SKM-1 (cell line): ENCODE data around the gene TAS1R1.

Experiments used
- DNase-seq: peaks from one replicate; lab custom pipeline; 2025; ENCODE audit not compliant: unreplicated experiment; lab: John Stamatoyannopoulos, UW

The TAS1R1 gene

GRCh38 chr1:6554907-6555778 is at the start of gene TAS1R1:
TSS of gene TAS1R1 (plus strand) at chr1:6555307. CDS start at chr1:6555374, 67 bp downstream.
- no peak for DNase-seq

DNA sequence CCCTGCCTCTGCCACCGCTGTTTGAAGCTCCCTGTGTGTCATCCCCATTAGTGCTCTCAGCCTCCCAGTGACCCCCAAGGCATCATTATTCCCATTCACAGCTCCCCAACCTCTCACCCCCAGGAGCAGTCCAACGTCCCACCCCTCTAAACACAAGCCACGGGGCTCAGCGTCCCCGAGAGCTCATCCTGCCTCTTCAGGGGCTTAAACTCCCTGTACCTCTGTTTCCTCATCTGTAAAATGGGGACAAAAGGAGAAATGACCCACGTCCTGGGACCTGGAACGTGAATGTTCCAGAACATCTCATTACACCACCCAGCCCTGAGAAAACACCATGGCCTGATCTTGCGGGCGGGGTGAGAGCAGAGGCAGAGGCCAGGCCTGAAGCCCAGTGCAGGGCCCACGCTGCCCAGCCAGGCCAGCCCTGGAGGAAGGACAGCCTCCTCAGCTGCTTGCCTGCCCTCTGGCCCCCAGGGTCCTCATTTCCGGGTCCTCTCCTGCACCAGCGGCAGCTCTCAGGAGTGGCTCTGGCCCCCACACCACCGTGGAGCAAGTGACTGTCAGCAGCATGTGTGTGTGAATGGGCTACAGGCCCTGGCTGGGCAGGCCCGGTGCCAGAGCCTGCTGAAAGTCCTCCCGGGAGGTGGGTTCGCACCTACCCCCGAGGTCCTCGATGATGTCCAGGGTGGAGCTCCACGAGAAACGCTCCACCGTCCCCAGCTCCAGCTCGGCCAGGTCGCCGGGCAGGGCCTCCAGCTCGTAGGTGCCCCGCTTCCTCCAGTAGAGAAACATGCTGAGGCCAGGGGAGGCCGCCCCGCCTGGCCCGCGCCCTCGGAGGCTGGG is 49.5 kb upstream of the TAS1R1 start:
- DNase-seq: no peak

DNA sequence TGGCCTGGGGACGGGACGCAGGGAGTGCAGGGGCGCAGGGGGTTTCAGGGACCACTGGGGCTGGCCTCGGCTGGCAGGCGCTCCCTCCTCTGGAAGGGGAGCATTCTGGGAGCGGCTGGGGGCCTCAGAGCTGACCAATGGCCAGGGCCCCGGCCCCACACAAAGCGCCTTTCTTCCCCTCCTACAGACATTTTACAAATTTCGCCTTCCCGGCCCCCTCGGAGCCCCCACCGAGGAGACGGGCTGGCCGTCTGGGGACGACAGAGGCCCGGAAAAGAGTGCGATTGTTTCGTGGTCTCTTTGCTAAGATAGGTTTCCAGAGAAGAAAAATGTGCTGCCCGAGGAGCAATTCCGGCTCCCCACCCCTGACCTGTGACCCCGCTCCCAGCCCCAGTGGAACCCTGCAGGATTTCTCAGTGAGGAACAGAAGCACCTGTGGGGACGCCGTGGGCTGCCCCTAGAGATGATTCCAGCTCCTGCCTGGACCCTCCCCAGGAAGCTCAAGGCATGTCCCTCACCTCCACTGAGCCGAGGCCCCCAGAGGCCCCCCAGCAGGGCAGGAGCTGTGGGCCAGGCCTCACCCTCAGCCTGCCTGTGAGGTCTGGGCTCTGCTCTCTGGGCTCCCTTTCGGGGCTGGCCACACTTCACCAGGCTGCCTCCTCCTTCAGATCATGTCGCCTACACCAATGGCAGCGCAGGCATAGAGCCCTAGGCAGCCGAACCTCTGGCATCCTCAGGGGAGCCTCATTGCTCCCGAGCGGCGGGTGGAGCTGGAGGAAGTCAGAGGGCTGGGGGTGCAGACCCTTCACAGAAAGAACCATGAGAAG is 48.7 kb upstream of the TAS1R1 start:
- DNase-seq: no peak

GRCh38 chr1:6507037-6507428 is 48.1 kb upstream of the TAS1R1 start:
- no peak for DNase-seq

- DNase-seq: no peak
These were observed 47.6 kb upstream of the TAS1R1 start for GRCh38 chr1:6507461-6507911.

DNA sequence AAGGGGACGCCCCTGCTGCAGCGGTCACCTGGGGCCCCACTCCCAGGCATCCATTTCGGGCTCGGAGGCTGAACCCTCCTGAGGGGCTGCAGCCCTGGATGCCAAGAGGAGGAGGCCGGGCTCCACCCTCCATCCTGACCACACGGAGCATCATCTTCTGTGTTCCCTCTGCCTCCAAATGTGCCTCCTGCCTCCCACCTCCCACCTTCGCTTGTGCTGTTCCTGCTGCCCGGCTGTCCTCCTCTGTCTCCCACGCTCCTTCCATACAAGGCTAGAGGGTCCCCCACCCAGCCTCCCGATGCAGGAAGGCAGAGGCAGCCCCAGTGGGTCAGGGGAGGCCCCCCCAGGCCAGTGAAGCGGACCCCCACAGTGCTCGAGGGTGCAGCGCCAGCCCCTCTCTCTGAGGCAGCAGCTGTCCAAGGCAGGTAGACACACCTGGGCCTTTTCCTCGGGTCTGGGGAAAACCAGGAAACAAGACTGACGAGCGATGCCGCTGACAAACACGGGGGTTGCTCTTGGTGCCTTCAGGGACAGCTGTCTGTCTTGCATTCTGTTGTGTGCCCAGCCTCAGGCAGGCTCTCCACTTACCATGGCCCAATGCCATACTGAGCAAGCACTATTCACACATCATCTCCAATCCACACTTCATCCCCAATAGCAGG is 46.8 kb upstream of the TAS1R1 start:
- no peak for DNase-seq

GRCh38 chr1:6508816-6509189 is 46.3 kb upstream of the TAS1R1 start:
- no peak for DNase-seq

DNA sequence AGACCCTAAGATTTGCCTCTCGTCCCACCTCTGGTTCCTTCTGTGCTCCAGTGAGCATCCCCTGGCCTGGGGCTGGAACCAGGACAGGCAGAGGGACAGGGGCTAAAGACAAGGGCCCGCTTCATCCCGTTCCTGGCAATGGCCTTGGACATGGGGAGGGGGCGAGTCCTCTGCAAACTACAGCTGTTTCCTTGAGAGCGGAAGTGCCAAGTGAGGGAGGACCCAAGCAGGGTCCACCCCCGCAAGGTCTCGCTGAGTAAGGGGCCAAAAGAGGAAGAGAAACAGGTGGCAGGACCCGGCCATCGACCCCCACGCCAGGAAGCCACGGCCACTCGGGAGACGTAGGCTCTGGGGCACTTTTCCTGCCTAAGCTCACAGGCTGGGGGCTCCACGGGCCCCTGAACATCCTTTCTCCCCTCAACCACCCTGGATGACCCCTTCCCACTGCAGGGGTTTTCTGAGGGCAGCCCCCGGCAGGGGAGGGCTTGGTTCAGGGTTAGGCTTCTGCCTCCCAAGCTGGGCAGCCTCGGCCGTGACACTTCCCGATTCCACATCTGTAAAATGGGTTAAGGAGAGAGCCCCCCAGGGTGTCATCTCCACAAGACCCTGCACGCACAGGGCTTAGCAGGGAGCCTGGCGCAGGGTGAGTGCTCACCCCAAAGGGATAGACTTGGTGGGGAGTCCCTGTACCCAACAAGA is 45.7 kb upstream of the TAS1R1 start:
- DNase-seq: no peak

DNA sequence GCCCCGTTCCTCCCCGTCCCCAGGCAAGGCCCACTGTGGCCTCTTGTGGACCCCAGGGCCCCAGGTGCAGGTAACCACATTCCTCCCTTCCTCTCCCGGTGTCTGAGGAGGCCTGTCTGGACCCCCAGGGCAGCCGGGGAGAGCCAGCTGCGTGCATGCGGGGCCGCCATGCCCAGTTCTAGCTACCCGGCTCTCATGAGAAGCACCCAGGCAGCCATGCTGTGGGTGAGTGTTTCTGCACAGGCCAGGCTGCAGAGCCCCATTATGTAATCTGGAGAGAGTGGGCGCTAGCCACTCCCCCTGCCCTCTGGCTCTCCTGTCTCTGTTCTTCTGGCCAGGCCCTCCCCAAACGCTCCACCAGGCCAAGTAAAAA is 45.2 kb upstream of the TAS1R1 start:
- no peak for DNase-seq

- DNase-seq: no peak
These were observed 44.6 kb upstream of the TAS1R1 start for GRCh38 chr1:6510493-6510892.

GRCh38 chr1:6511056-6511455 is 44.1 kb upstream of the TAS1R1 start:
- no peak for DNase-seq

DNA sequence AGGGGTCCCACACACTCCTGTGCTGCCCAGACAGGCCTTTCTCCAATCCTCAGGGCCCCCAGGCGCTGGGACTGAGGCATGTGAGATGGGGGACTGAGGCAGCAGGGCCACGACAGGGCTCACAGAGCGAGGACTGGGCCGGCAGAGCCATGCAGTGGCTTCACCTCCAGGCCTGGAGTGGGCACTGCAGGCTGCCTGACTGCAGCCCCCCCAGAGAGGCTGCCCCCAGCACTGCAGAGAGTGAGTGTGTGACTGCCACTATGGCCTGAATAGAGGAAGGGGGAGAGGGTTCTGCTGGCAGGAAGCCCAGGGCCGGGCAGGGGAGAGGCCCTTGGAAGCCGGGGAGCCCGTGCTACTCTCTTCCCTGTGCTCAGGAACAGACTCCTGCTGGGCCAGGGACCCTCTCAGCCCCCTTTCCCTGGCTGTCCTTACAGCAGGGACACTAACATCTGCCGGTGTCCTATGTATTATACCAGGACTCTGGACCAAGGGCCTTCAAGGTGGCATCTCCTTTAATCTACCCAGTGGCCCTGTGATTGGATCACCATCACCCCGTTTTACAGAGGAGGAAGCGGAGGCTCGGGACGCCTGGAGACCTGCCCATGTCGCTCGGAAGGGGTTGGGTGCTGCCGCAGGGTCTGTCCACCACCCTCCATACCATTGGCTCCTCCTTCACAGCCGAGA is 43.4 kb upstream of the TAS1R1 start:
- no peak for DNase-seq

GRCh38 chr1:6512245-6512907 is 42.7 kb upstream of the TAS1R1 start:
- DNase-seq: no peak

- DNase-seq: no peak
These were observed 42.2 kb upstream of the TAS1R1 start for GRCh38 chr1:6512908-6513280.

- DNase-seq: no peak
These were observed 41.7 kb upstream of the TAS1R1 start for GRCh38 chr1:6513320-6513801.

GRCh38 chr1:6515771-6516170 is 39.3 kb upstream of the TAS1R1 start:
- no peak for DNase-seq

GRCh38 chr1:6517435-6517851 is 37.7 kb upstream of the TAS1R1 start:
- no peak for DNase-seq

DNA sequence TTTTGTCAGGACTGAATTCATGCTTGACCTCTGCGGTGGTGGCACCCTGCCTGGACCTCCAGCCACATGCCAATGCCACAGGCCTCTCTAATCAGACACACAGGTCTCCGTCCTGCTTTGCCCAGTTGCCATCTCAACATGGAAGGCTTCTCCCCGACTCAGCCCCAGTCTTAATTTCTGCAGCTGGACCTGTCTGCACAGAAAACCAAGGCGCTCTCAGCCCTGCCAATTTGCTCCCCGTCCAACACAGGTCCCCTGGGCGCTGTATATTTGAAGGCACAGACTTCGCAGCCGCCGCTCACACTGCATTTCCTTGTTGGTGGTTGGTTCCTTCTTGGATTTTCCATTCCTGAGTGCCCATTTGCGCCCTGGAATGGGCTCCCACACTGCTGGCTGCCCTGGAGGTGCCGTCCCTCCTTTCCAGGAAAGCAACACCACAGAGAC is 35.6 kb upstream of the TAS1R1 start:
- no peak for DNase-seq
